ENCODE results near the gene DNM3.

DNA sequence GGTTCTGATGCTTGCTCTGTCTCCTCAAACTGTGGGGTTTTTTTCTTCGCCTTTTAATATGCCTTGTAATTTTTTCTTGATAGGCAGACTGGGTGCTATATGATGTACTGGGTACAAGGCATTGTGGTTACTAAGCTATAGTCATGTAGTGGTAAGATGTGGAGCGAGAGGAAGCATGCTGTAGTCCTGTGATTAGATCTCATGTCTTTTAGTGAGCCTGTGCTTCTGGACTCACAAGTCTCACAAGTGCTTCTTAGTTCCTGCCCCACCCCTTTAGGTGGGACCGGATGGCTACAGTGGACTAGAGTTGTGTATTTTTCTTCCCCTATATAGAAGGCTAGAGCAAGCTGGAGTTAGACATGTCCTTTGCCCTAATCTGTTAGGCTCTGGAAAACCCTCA lies 178.7 kb downstream of the DNM3 start:
- TF ChIP-seq, protein P1, sequence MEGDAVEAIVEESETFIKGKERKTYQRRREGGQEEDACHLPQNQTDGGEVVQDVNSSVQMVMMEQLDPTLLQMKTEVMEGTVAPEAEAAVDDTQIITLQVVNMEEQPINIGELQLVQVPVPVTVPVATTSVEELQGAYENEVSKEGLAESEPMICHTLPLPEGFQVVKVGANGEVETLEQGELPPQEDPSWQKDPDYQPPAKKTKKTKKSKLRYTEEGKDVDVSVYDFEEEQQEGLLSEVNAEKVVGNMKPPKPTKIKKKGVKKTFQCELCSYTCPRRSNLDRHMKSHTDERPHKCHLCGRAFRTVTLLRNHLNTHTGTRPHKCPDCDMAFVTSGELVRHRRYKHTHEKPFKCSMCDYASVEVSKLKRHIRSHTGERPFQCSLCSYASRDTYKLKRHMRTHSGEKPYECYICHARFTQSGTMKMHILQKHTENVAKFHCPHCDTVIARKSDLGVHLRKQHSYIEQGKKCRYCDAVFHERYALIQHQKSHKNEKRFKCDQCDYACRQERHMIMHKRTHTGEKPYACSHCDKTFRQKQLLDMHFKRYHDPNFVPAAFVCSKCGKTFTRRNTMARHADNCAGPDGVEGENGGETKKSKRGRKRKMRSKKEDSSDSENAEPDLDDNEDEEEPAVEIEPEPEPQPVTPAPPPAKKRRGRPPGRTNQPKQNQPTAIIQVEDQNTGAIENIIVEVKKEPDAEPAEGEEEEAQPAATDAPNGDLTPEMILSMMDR (IDR thresholded peaks at IDR 0.05) = no peak
- no peak for TF ChIP-seq EZH2 (IDR thresholded peaks at IDR 0.05; ENCODE audit: borderline replicate concordance, insufficient read depth, low read depth, low read length, poor library complexity, severe bottlenecking)
